Measurements from ENCODE around the gene RBM3.

Gene RBM3

DNA sequence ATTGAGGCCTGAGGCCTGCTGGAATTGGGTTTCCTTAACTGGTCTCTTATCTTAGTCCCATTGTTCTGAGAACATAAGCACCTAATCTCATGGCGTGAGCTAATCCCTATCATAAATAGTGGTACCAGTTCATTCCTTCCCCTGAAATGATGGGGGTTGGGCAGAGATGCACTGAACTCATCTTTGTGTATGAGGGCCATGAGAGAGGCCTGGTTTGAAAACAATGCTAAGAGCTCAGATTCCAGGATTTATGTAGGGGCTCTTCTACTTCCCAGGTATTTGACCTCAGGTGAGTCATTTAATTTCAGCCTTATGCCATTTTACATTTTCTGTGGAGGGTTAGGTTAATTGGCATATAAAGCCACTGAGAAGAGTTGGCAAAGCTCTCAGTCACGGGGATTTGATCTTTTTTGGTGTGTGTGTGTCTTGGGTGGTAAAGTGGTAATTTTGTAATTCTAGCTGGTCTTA lies 4.4 kb downstream of the RBM3 start:
- DNase-seq (ENCODE audit: low spot score), result no peak

DNA sequence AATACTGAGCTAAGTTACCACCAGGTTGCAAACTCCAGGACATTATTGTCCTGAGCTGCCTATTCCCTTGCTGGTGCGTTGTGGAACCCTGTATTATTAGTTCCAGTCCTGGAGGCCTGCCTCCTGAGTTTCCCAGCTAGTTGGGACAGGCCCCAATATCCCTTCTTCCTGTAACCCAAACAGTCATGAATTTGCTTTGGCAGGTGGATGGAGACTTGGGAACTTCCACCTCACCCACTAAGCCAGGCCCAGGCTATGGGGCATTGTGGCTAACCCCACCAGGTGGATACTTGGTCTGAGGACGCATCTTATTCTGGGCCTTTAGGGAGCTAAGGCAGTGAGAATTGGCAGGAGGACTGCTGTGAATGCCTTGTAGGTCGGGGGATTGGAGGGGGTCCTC lies 5.0 kb downstream of the RBM3 start:
- DNase-seq (ENCODE audit: low spot score), result no peak

DNA sequence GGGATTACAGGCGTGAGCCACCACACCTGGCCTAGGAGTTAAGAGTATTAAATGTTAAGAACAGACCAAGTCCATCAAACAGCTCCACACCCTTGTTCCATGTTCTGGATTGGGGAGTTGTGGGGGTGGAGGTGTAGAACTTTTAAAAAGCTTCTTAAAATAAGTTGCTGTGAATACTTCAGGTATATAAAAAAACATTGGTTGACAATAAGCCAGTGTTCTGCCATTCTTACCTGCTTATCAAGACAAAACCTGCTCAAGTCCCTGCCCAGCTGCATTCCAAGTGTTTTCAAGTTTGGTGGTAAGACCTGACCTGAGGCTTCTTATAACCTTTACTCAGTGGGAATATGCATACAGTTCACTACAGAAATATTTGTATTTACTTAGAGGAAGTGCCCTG lies 6.4 kb downstream of the RBM3 start:
- DNase-seq (ENCODE audit: low spot score), result no peak

DNA sequence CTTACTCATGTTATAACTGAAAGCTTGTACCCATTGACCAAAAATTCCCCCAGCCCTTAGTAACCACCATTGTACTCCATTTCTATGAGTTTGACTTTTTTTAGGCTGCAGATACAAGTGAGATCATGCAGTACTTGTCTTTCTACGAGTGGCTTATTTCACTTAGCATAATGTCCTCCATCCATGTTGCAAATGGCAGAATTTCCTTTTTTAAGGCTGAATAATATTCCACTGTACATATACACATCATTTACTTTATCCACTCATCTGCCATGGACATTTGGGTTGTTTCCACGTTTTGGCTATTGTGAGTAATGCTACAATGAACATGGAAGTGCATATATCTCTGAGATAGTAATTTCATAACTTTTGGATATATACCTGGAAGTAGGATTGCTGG lies 10.4 kb downstream of the RBM3 start:
- DNase-seq (ENCODE audit: low spot score), result no peak

DNA sequence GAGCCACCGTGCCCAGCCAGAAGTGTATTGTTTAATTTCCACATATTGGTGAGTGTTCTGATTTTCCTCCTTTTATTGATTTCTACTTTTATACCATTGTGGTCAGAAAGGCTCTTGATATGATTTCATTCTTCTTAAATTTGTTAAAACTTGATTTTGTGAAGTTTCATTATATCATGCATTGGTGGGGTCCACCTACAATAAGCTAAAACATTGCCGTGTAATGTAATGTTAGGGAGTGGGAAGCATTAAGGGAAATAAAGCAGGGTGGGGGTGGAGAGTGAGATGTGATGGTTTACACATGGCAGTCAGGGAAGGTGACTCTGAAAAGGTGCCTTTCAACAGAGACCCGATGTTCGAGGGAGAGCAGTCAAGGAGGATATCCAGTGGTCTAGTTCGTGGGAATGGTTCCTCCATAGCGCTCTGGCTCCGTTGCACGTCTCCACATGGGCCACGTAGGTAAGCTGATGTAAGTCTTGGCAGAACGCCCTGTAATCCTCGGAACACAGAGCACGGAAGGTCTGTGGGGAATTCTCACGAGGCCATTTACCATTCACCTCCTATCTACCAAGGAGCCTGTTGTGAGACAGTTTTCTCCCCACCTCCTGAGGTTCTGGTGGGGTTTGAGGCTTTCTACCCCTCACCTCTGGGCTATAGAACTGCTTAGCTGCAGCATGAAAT lies 15.3 kb downstream of the RBM3 start:
- no peak for DNase-seq (ENCODE audit: low spot score)

DNA sequence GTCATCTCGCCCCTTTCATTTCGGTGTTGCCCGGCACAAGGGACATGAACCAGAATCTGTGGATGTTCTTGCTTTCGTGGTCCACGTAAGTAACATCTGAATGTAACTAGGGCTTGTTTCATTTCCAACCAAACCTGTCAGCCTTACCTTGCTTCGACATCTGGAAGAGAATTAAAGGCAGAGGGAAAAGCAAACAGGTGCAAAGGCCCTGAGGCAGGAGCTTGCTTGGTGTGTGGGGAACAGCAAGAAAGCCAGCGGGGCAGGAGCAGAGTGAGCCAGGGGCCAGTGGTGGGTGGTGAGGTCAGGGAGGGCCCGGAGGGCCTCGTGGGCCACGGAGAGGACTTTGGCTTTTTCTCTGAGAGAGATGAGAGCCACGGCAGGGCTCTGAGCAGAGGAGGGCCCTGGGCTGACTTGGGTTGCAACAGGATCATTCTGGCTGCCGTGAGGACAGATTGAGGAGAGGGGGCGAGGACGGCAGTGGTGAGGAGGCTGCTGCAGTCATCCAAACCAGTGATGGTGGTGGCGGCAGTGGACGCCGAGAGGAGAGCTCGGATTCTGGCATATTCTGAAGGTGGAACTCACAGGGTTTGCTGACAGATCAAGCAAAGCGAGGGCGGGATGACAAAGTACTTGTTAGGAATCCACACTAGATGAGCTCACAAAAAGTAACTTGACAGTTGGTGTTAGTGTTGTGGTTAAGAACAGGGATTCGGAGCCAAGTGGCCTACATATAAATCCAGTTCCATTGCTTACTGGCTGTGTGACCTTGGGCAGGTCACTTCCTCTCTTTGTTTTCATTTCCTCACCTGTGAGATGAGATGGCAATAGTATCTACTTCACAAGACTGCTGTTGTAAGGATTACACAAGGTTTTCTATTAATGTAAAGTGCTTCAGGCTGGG lies 16.2 kb downstream of the RBM3 start:
- DNase-seq (ENCODE audit: low spot score), result no peak

DNA sequence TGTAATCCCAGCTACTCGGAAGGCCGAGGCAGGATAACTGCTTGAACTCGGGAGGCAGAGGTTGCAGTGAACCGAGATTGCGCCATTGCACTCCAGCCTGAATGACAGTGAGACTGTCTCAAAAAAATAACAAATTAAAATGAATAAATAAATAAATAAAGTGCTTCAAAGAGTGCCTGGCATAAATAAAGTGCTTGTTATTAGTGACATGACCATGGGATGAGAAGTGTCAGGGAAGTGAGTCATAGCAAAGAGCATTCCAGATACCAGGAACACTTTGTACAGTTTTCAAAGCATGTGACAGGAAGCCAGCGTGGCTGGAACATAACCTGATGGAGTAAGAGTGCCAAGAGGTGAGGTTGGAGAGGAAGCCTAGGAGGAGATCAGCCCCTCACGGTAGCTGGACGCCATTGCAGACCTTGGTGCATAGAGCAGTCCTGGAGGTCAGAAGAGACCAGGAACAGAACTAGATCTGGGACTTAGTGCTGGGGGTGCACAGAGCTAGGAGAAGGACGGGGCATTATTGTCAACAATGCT lies 17.0 kb downstream of the RBM3 start:
- no peak for DNase-seq (ENCODE audit: low spot score)

DNA sequence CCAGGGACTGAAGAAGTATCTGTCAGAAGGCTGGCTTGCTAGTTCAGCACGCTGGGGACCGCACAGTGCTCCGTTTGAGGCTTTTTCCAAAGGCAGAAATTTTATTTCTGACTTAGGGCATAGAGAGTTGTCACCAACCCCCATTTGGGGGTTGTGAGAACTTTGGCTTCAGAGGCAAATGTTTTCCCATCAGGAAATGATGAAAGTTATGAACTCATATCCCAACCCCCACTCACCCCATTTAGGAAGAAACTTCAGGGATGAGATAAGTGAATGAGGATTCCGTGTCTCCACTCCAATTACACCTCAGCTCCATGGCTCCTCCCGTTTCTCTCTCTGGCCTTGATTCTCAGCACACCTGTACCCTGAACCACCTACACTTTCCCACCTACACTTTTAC lies 18.7 kb downstream of the RBM3 start:
- DNase-seq (ENCODE audit: low spot score), result no peak

DNA sequence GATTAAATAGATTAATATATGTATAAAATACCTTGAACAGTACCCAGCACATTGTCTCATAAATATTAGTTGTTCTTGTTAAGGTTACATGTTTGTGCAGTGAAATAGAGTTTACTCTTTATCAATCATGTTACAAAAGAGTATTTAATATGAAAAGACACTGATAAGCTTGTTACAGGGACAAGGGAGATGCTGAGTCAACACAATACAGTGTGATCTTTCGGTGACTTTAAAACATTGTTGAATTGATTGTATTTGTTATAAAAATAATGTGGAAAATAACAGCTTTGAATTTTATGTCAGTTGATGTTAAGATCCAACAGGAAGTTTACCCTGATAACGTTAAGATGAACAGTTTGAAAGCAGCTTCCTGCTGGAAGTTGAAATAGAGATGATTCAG lies 21.6 kb downstream of the RBM3 start:
- no peak for DNase-seq (ENCODE audit: low spot score)

DNA sequence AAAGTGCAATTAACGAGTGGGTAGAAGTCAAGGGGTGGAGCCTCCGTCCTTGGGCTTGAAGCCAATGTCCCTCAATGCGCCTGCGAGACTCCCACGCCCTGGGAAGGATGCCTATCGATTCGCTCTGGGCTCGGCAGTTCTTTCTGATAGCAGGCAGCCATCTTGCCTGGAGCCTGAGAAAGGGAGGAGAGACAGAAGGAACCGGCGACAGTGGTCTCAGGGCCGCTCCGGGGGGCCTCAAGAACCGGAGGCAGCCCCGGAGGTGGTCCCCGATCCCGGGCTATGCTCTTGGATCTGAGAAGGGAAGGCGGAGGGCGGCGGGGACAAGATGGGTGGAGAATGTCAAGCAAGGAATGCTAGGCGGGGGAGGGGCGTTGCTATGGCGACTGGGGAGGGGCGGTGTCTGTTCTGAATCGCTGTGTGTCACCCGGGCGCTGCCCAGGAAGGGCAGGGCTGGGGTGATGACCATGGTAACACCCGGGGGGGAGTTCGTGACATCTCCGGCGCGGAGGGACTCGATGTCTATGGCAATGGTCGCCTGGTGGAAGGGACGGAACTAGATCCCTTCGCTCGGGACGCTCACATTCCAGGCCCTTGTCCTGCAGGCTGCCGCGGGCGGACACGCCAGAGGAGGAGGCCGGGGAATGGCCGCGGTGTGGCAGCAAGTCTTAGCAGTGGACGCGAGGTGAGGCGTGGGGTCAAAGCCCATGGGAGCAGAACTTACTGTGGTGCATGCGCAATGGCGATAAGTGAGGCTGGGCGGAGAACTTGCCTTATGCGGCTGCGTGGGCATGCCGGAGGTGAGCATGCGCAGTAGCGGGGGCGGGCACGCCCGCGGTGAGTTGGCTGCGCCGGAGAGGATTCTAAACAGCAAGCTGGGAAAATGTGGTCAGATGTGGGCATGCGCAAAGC lies 23.3 kb downstream of the RBM3 start, which contains the start of gene WDR13:
WDR13 (plus strand) TSS at position 140 of the 912 bp plus-strand sequence; CDS start at position 645, 505 bp downstream.
- peak; percentile 92 for DNase-seq (ENCODE audit: low spot score)

DNA sequence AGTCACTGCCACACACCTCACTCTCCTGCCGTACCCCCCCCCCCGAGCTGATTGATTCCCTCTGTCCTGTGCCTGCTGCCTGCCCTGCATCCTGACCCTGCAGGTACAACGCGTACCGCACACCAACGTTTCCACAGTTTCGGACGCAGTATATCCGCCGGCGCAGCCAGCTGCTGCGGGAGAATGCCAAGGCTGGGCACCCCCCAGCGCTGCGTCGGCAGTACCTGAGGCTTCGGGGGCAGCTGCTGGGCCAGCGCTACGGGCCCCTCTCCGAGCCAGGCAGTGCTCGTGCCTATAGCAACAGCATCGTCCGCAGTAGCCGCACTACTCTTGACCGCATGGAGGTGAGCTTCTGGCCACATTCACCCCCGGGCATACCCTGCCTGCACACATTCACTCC lies 24.3 kb downstream of the RBM3 start:
- no peak for DNase-seq (ENCODE audit: low spot score)

DNA sequence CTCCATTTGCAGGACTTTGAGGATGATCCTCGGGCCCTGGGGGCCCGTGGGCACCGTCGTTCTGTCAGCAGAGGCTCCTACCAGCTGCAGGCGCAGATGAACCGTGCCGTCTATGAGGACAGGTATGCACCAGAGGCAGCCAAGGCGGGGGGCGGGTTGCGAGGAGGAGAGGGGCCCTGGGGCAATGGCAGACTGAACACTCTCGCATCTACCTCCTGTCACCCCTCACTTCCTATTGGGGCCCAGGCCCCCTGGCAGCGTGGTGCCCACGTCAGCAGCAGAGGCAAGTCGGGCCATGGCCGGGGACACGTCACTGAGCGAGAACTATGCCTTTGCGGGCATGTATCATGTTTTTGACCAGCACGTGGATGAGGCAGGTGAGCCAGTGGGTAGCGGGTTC lies 25.1 kb downstream of the RBM3 start:
- DNase-seq (ENCODE audit: low spot score), result no peak

DNA sequence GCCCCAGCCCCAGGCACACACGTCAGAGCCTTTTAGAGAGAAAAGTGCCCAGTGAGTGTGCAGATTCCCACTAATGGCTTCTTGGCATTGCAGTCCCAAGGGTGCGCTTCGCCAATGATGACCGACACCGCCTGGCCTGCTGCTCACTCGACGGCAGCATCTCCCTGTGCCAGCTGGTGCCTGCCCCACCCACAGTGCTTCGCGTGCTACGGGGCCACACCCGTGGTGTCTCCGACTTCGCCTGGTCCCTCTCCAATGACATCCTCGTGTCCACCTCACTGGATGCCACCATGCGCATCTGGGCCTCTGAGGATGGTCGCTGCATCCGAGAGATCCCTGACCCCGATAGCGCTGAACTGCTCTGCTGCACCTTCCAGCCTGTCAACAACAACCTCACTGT lies 25.9 kb downstream of the RBM3 start:
- peak; percentile 56 for DNase-seq (ENCODE audit: low spot score)

DNA sequence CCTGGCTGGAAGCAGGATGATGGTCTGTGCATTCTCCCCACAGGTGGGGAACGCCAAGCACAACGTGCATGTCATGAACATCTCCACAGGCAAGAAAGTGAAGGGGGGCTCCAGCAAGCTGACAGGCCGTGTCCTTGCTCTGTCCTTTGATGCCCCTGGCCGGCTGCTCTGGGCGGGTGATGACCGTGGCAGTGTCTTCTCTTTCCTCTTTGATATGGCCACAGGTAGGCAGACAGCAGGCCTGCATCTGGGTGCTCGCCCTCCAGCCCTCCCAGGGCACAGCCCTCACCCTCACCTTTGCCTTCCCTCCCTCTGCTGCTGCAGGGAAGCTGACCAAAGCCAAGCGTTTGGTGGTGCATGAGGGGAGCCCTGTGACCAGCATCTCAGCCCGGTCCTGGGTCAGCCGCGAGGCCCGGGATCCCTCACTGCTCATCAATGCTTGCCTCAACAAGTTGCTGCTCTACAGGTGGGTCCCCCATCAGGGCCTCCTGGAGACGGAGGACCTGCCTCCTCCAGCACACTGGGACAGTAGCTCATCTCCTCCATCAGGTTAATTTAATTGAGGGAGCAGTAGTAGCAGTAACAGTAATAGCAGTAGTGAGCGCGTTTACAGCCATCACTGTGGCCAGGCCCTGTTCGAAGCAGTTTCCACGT lies 27.6 kb downstream of the RBM3 start:
- DNase-seq (ENCODE audit: low spot score), result no peak

DNA sequence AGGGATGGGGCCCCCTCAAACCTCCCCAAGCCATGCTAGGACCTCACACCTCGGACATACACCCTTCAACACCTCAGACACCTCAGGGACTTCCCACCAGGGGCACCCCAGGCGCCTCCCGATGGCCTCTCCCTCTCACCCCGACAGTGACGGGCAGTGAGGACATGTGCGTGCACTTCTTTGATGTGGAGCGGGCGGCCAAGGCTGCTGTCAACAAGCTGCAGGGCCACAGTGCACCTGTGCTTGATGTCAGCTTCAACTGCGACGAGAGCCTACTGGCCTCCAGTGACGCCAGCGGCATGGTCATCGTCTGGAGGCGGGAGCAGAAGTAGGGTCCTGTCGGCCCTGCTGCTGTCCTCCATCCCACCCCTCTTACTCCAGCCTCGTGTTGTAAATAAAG lies 30.4 kb downstream of the RBM3 start:
- no peak for DNase-seq (ENCODE audit: low spot score)

DNA sequence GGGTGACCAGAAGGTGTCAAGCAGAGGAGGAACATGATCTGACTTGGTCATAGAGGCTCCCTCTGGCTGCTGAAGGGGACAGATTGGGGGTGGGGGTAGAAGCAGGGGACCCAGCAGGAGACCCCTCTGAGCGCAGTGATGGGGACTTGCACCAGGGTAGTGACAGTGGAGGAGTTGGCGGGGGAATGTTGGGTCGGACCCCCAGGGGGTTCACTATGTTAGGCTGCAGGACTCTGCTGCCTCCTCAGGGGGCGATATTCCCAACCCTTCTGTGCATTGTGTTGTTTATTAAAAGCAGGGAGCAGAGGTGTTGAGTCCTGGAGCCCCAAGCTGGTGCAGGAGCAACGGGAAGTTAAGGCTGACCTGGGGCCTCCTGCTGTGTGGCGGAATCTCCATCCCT lies 31.8 kb downstream of the RBM3 start:
- no peak for DNase-seq (ENCODE audit: low spot score)

DNA sequence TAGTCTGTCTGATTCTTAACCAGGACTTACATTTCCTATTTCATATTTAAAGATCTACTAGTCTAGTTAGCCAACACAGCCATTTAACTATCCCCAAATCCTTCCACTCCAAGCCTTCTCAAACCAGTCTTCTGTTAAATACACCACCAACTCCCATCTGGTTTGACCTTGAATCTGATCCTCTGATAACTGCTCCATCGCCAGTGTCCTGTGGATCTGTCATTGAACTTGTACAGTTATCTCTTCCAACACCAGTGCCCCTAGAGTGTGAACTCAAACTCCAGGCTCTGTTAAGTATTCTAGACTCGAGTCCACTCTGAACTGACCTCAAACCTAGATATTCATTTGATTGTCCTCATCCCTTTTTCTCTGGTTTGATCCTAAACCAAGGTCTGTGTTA lies 37.4 kb downstream of the RBM3 start:
- no peak for DNase-seq (ENCODE audit: low spot score)

DNA sequence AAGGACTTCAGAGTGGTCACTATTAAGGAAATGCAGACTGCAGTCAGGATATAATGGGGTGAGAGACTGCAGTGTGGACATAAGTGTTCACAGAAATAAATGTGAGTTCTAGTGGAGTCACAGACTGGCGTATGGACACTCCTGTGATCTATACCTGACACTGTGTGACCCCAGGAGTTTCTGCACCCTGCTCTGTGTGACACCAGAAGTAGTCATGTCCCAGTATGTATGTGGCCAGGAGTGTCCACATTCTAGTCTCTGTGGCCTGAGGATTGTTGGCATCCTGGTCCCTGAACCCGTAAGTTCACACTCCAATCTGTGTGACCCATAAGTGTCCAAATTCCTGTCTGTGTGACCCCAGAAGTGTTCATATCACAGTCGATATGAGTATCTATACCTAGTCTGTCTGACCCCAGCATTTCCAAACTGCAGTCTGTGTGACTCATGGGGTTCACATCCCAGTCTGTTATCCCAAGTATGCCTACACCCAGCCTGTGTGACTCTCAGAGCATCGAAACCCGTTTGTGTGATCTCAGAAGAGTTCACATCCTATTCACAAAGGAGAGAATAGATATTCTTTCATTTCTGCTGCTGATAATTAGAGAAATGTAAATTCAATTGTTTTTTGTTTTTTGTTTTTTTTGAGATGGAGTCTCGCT lies 39.3 kb downstream of the RBM3 start:
- no peak for DNase-seq (ENCODE audit: low spot score)

DNA sequence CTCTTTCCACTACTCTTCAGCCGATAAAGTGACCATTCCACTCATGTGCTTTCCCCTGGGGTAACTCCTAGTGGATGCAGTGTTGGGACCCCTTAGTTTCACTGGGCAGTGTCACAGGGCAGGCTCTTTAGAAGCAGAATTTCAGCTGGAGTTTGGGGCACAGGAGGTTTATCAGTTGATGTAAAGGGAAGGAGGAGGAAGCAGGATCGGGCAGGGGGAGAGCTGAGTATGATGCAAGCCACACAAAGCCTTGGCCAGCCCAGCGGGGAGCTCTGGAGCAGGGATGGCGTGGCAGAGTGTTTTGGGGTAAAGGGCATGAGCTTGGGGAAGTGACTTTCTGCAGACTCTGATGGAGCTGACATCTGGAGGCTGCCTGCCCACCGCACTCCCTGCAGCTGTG lies 42.3 kb downstream of the RBM3 start:
- DNase-seq (ENCODE audit: low spot score), result no peak

DNA sequence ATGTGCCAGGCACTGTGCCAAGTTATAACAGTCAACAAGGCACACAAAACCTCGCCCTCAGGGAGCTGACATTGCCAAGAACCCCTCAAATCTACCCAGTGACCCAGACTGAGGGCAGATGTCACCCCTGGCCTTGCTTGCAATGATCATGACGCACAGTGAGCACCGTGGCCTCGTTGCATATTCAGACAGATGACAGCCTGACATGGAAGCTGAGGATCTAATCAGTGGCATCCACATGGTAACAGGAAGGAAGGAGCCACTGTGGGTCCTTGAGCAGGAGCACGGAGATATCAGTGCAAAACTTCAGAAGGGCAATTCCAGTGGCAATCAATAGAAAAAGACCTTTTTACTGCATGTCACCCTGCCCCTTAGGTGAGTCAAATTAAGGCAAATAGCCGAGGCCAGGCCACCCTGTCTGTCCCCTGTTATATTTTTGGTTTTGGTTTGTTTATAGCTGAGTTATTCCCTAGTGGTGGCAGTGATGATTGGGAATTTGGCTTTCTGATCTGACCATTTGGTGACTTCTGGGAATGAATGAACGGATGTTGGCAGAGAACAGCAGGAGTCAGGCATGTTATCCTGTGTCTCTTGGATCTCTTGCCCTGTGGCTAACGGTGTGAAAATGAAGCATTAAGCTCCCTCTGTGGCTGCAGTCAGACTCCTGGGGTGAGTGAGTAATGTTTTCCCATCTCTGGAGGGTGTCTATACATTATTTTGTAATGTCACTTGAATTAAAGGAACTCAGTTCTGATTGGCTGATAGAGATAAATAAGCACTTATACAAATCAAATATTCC lies 43.5 kb downstream of the RBM3 start:
- peak; percentile 51 for DNase-seq (ENCODE audit: low spot score)
